Amygdala (tissue), 56 donors: ENCODE measurements around the gene SACM1L.

Source experiments
- DNase-seq, 56 donors: peaks; one replicate each; lab custom pipeline; 2025; lab: John Stamatoyannopoulos, UW

SACM1L gene

DNA sequence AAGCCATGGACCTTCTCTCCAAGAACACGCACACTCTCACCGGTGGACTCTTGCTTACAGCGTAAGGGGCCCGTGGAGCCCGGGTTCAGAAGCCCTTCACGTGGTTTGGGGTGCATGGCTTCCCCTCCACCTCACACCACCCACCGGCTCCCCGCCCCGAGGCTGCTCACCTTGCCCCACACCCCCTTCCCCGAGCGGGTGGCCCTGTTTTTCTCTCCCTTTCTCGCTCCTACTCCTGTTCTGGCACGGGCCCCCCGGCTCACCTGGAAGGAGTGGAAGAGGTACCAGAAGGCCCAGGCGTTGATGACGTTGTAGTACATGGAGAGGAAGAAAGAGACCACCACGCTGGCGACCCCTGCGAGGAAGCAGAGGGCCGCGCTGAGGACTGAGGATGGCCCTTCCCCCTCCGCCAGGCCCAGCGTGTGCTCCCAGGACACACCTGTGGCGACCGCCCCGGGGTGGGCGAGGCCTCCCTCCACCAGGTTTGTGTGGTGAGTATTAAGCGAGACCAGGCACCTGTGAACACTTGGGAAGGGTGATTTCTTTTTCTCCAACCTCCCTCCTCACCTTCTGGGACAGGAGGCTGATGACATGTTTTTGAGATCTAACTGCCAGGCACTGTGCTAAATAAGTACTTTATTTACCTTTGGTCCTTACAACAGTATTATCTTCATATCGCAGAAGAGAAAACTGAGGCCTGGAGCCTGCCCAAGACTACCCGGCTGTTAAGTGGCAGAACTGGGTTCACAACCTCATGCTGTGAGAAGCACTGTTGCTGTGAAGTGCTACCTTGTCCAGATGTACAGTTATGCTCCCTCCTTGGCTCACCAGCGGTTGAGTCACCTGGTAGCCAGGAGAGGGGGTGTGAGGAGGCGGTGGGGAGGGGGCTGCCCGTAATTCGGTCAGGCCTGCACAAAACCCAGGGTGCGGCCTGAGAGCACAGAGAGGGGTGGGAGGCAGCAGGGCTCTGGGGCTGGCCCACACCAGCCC, 90.8 kb downstream of the SACM1L start:
- no peak for DNase-seq

GRCh38 chr3:45781271-45781670, 92.1 kb downstream of the SACM1L start:
- no peak for DNase-seq

DNA sequence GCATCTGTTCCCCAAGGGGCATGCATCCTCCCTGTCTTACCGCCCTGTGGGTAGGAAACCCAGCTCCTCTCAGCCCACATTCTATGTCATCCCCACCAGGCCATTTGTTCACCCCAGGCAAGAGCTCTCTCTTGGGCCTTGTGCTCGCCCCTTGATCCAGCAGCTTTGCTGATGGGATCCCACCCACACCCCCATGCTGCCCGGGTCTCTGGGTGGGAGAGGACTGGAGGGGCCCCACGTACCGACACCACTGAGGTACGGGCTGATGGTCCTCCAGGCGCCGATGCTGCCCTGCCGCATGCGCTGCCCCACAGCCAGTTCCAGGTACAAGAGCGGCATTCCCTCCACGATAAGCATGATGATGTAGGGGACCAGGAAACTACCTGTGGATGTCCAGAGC, 92.6 kb downstream of the SACM1L start:
- DNase-seq, result no peak

- DNase-seq, result no peak
These were observed 93.2 kb downstream of the SACM1L start for GRCh38 chr3:45782381-45782780.

DNA sequence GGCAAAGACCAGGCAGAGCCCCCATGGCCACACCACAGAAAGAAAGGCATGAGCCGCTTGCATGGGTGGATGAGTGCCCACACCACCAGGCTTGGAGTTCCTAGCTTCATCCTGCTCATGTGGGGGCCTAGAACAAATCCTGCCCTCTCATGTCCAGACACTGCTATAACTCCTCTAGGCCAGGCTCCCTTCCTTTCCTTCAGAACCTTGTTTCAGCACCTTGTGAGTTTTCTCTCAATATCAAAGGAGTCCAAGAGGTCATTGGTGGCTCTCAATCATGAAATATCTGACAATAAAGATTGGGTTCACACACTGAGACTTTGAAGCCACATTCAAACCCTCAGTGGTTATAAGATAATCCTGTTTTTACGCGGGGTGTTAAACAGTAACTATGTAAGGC, 94.5 kb downstream of the SACM1L start:
- no peak for DNase-seq

DNA sequence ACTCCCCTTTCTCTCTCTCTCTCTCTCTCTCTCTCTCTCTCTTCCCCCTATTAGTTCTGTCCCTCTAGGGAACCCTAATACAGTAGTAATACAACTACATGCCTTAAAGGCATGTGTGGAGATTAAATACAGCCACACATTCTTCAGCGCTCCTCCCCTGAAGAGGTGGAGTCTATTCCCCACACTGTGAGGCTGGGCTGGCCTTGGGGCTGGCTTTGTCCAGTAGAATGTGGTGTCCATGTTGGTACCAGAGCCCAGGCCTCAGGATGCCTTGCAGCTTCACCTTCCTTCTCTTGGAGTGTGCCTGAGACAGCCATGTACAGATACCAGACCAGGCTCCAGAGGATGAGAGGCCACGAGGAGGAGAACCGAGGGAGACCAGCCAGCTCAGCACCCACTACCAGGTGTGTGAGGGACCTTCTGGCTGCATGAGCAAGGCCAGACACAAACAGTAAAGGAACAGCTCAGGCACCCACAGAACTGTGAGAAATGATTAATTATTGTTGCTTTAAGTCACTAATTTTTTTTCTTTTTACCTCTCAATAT, 96.5 kb downstream of the SACM1L start:
- DNase-seq, result no peak

- no peak for DNase-seq
These were observed 97.8 kb downstream of the SACM1L start for GRCh38 chr3:45786801-45787495.

GRCh38 chr3:45787551-45787950, 98.4 kb downstream of the SACM1L start:
- DNase-seq, result no peak

DNA sequence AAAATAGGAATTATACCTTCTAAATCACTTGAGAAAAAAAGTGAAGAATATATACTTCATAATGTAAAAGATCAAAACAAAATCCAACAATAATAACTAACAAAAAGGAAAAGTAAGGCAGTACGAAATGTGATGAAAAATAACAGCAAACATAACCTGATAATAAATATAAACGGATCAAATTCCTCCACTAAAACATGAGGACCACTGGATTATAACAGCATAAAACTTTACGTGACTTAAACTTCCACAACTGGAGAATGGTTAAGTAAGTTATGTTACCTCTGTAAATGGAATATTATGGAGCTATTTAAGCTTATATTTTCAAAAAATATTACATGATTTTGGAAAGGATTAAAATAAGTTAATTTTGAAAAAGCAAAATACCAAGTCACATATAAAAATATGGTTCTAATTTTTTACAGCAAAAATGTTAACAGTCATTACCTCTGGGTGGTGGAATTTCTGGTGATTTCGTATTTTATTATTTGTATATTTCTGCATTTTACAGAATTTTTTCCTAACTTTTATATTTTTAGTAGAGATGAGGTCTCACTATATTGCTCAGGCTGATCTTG, 100.1 kb downstream of the SACM1L start:
- DNase-seq, result no peak

DNA sequence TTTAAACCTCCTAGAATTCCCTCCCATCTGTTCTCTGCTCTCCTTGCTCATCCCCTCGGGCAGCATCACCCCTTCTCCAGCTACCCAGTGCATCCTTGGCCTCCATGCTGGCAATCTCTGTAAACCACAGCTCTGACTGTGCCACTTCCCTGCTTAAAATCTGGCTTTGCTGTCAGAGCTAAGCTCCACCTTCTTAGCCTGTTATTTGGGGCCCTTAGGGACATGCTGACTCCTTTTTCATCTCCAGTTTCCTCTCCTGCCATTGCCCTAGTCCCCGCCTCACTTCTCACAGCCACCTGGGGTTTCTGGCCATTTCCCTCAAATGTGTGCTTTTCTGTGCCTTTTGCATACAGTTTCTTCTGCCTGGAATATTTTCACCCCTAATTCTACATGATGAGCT, 101.4 kb downstream of the SACM1L start:
- DNase-seq, result no peak

GRCh38 chr3:45792036-45792435, 102.8 kb downstream of the SACM1L start:
- DNase-seq, result no peak

- no peak for DNase-seq
These were observed 103.4 kb downstream of the SACM1L start for GRCh38 chr3:45792516-45793172.

- no peak for DNase-seq
These were observed 104.4 kb downstream of the SACM1L start for GRCh38 chr3:45793482-45794176.

GRCh38 chr3:45794177-45794560, 105.0 kb downstream of the SACM1L start:
- DNase-seq, result no peak

- DNase-seq, result no peak
These were observed 105.5 kb downstream of the SACM1L start for GRCh38 chr3:45794660-45795059.
